ENCODE data around the gene MOB3A. TPM values are rescaled to one million over a fixed set of nuclear protein-coding genes. Genes with fewer than 3 reads are reported as not detected.

The MOB3A gene
- polyA plus RNA-seq, 4 donors: 7.6 to 18.3 (median 14.5) TPM

- peaks cover 0 to 21% of the 10 kb centered on the region in 2 donors for H3K9me3 ChIP-seq (ENCODE audit: control insufficient read depth in 2 of 2, insufficient read depth in 1 of 2, low read depth in 1 of 2, low read length in 1 of 2)
- FAIRE-seq (no peak), DNase-seq (no peak)
- H3K4me3 ChIP-seq (ENCODE audit: low read depth in 1 of 3, low read length in 3 of 3): no peak overlapping the region
- H3K27me3 ChIP-seq (ENCODE audit: control insufficient read depth in 3 of 3, insufficient read depth in 3 of 3, low read length in 3 of 3): no peaks in the 10 kb centered on the region
- H3K27ac ChIP-seq (ENCODE audit: low read depth in 1 of 3, low read length in 2 of 3): no peak overlapping the region
- WGBS, 3 donors: 94 to 96% (median 94%) methylated on average over 22 to 23 of the region's 23 CpGs
- peaks cover 37 to 97% (median 42%) of the 10 kb centered on the region in 3 donors for H3K36me3 ChIP-seq (ENCODE audit: control insufficient read depth in 3 of 3, insufficient read depth in 2 of 3, low read depth in 1 of 3, low read length in 3 of 3)
- H3K4me1 ChIP-seq (ENCODE audit: control insufficient read depth in 3 of 3, insufficient read depth in 2 of 3, low read depth in 1 of 3, low read length in 2 of 3): no peaks in the 10 kb centered on the region
Observed at GRCh38 chr19:2108251-2109016, 12.3 kb upstream of the MOB3A start.

GRCh38 chr19:2103045-2103707 is 7.0 kb upstream of the MOB3A start:
- H3K27me3 ChIP-seq (ENCODE audit: control insufficient read depth in 3 of 3, insufficient read depth in 3 of 3, low read length in 3 of 3): no peaks in the 10 kb centered on the region
- DNase-seq (no peak), FAIRE-seq (no peak)
- no peak overlapping the region for H3K4me3 ChIP-seq (ENCODE audit: low read depth in 1 of 3, low read length in 3 of 3)
- H3K27ac ChIP-seq (ENCODE audit: low read depth in 1 of 3, low read length in 2 of 3): no peak overlapping the region
- no peaks in the 10 kb centered on the region for H3K4me1 ChIP-seq (ENCODE audit: control insufficient read depth in 3 of 3, insufficient read depth in 2 of 3, low read depth in 1 of 3, low read length in 2 of 3)
- WGBS, 3 donors: 75 to 86% (median 80%) methylated on average over 20 of the region's 20 CpGs
- peaks cover 0 to 21% of the 10 kb centered on the region in 2 donors for H3K9me3 ChIP-seq (ENCODE audit: control insufficient read depth in 2 of 2, insufficient read depth in 1 of 2, low read depth in 1 of 2, low read length in 1 of 2)
- peaks cover 12 to 92% (median 32%) of the 10 kb centered on the region in 3 donors for H3K36me3 ChIP-seq (ENCODE audit: control insufficient read depth in 3 of 3, insufficient read depth in 2 of 3, low read depth in 1 of 3, low read length in 3 of 3)

GRCh38 chr19:2101417-2102335 is 5.5 kb upstream of the MOB3A start:
- Histone ChIP-seq H3K4me1 (ENCODE audit: control insufficient read depth in 3 of 3, insufficient read depth in 2 of 3, low read depth in 1 of 3, low read length in 2 of 3) (peaks cover 0 to 9% (median 0%) of the 10 kb centered on the region in 3 donors), H3K9me3 (ENCODE audit: control insufficient read depth in 2 of 2, insufficient read depth in 1 of 2, low read depth in 1 of 2, low read length in 1 of 2) (peaks cover 0 to 21% of the 10 kb centered on the region in 2 donors), H3K27me3 (ENCODE audit: control insufficient read depth in 3 of 3, insufficient read depth in 3 of 3, low read length in 3 of 3) (no peaks in the 10 kb centered on the region), H3K27ac (ENCODE audit: low read depth in 1 of 3, low read length in 2 of 3) (no peak overlapping the region), H3K36me3 (ENCODE audit: control insufficient read depth in 3 of 3, insufficient read depth in 2 of 3, low read depth in 1 of 3, low read length in 3 of 3) (peaks cover 11 to 79% (median 27%) of the 10 kb centered on the region in 3 donors), H3K4me3 (ENCODE audit: low read depth in 1 of 3, low read length in 3 of 3) (no peak overlapping the region)
- DNase-seq: no peak
- no peak for FAIRE-seq
- WGBS, 3 donors: 91 to 93% (median 93%) methylated on average over 43 to 45 of the region's 45 CpGs

GRCh38 chr19:2100719-2101061 is 4.6 kb upstream of the MOB3A start:
- WGBS, 3 donors: 91 to 98% (median 91%) methylated on average over 6 to 11 of the region's 11 CpGs
- no peak for DNase-seq
- Histone ChIP-seq H3K36me3 (ENCODE audit: control insufficient read depth in 3 of 3, insufficient read depth in 2 of 3, low read depth in 1 of 3, low read length in 3 of 3) (peaks cover 8 to 69% (median 24%) of the 10 kb centered on the region in 3 donors), H3K4me1 (ENCODE audit: control insufficient read depth in 3 of 3, insufficient read depth in 2 of 3, low read depth in 1 of 3, low read length in 2 of 3) (peaks cover 0 to 11% (median 0%) of the 10 kb centered on the region in 3 donors), H3K4me3 (ENCODE audit: low read depth in 1 of 3, low read length in 3 of 3) (no peak overlapping the region), H3K9me3 (ENCODE audit: control insufficient read depth in 2 of 2, insufficient read depth in 1 of 2, low read depth in 1 of 2, low read length in 1 of 2) (peaks cover 0 to 12% of the 10 kb centered on the region in 2 donors), H3K27me3 (ENCODE audit: control insufficient read depth in 3 of 3, insufficient read depth in 3 of 3, low read length in 3 of 3) (no peaks in the 10 kb centered on the region), H3K27ac (ENCODE audit: low read depth in 1 of 3, low read length in 2 of 3) (no peak overlapping the region)
- no peak for FAIRE-seq

GRCh38 chr19:2099937-2100718 is 4.0 kb upstream of the MOB3A start:
- no peak overlapping the region for H3K27ac ChIP-seq (ENCODE audit: low read depth in 1 of 3, low read length in 2 of 3)
- FAIRE-seq (no peak), DNase-seq (no peak)
- WGBS, 3 donors: 91 to 92% (median 91%) methylated on average over 38 to 39 of the region's 39 CpGs
- H3K36me3 ChIP-seq (ENCODE audit: control insufficient read depth in 3 of 3, insufficient read depth in 2 of 3, low read depth in 1 of 3, low read length in 3 of 3): peaks cover 8 to 64% (median 24%) of the 10 kb centered on the region in 3 donors
- H3K9me3 ChIP-seq (ENCODE audit: control insufficient read depth in 2 of 2, insufficient read depth in 1 of 2, low read depth in 1 of 2, low read length in 1 of 2): peaks cover 0 to 6% of the 10 kb centered on the region in 2 donors
- no peaks in the 10 kb centered on the region for H3K27me3 ChIP-seq (ENCODE audit: control insufficient read depth in 3 of 3, insufficient read depth in 3 of 3, low read length in 3 of 3)
- peaks cover 0 to 16% (median 0%) of the 10 kb centered on the region in 3 donors for H3K4me1 ChIP-seq (ENCODE audit: control insufficient read depth in 3 of 3, insufficient read depth in 2 of 3, low read depth in 1 of 3, low read length in 2 of 3)
- H3K4me3 ChIP-seq (ENCODE audit: low read depth in 1 of 3, low read length in 3 of 3): no peak overlapping the region

- no peaks in the 10 kb centered on the region for H3K9me3 ChIP-seq (ENCODE audit: control insufficient read depth in 2 of 2, insufficient read depth in 1 of 2, low read depth in 1 of 2, low read length in 1 of 2)
- peaks cover 8 to 58% (median 24%) of the 10 kb centered on the region in 3 donors for H3K36me3 ChIP-seq (ENCODE audit: control insufficient read depth in 3 of 3, insufficient read depth in 2 of 3, low read depth in 1 of 3, low read length in 3 of 3)
- DNase-seq (no peak), FAIRE-seq (no peak)
- no peaks in the 10 kb centered on the region for H3K27me3 ChIP-seq (ENCODE audit: control insufficient read depth in 3 of 3, insufficient read depth in 3 of 3, low read length in 3 of 3)
- WGBS, 3 donors: 79 to 84% (median 83%) methylated on average over 15 to 16 of the region's 16 CpGs
- no peak overlapping the region for H3K27ac ChIP-seq (ENCODE audit: low read depth in 1 of 3, low read length in 2 of 3)
- H3K4me3 ChIP-seq (ENCODE audit: low read depth in 1 of 3, low read length in 3 of 3): no peak overlapping the region
- peaks cover 0 to 21% (median 0%) of the 10 kb centered on the region in 3 donors for H3K4me1 ChIP-seq (ENCODE audit: control insufficient read depth in 3 of 3, insufficient read depth in 2 of 3, low read depth in 1 of 3, low read length in 2 of 3)
Observed at GRCh38 chr19:2099054-2099501, 3.0 kb upstream of the MOB3A start.

- no peak for DNase-seq
- 66 to 83% (median 76%) methylated on average over 23 of the region's 23 CpGs for WGBS, 3 donors
- Histone ChIP-seq H3K27ac (ENCODE audit: low read depth in 1 of 3, low read length in 2 of 3) (no peak overlapping the region), H3K27me3 (ENCODE audit: control insufficient read depth in 3 of 3, insufficient read depth in 3 of 3, low read length in 3 of 3) (no peaks in the 10 kb centered on the region), H3K9me3 (ENCODE audit: control insufficient read depth in 2 of 2, insufficient read depth in 1 of 2, low read depth in 1 of 2, low read length in 1 of 2) (no peaks in the 10 kb centered on the region), H3K4me3 (ENCODE audit: low read depth in 1 of 3, low read length in 3 of 3) (no peak overlapping the region), H3K4me1 (ENCODE audit: control insufficient read depth in 3 of 3, insufficient read depth in 2 of 3, low read depth in 1 of 3, low read length in 2 of 3) (peaks cover 0 to 21% (median 4%) of the 10 kb centered on the region in 3 donors), H3K36me3 (ENCODE audit: control insufficient read depth in 3 of 3, insufficient read depth in 2 of 3, low read depth in 1 of 3, low read length in 3 of 3) (peaks cover 8 to 56% (median 22%) of the 10 kb centered on the region in 3 donors)
- no peak for FAIRE-seq
Observed at GRCh38 chr19:2097886-2098327, 1.8 kb upstream of the MOB3A start.
